Erythroblast (primary cell): ENCODE measurements around the gene FARSB.

Experiments used
- GATA1 ChIP-seq: IDR thresholded peaks from 2 replicates; pipeline ENCODE4 v1.6.1; 2011; ENCODE audit warnings: low read depth, mild to moderate bottlenecking, control low read depth, low read length, moderate library complexity
- POLR2A ChIP-seq: IDR thresholded peaks from 2 replicates; pipeline ENCODE4 v1.6.1; 2011; ENCODE audit warnings: mild to moderate bottlenecking, low read length

GRCh38 chr2:222606306-222606705 is 49.6 kb downstream of the FARSB start:
- TF ChIP-seq POLR2A = no peak
- TF ChIP-seq GATA1 = no peak
